ENCODE data around the gene INSR.
"Not testable (repeated sequence)": the region's sequence is repeated elsewhere in the genome, so short reads cannot be mapped to it uniquely, and the experiment has no call there.

INSR gene

DNA sequence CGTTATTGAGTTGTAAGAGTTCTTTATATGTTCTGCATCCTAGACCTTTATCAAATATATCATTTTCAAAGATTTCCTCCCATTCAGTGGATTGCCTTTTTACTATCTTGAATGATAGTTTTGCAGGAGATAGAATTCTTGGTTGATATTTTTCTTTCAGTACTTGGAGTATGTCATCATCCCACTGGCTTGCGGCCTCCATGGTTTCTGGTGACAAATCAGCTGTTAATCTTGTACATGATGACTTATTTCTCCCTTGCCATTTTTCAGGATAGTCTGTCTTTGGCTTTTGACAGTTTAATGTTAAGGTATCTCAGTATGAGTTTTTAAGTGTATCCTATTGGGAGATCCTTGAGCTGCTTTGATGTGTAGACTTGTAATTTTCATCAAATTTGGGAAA, 216.2 kb downstream of the INSR start:
- DNase-seq = no peak

DNA sequence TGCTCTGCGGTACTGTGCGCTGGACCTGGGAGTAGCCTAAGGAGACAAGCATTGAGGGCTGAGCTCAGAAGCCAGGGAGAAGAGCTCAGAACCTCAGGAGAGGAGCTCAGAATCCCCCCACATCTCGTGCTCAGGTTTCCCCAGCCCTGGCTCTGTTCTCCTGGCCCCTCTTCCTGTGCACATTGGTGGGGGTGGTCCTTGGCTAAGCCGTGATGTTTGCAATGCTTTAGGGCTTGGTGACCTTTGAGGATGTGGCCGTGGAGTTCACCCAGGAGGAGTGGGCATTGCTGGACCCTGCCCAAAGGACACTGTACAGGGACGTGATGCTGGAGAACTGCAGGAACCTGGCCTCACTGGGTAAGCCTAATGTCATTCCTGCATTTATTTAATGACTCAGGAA, 218.1 kb downstream of the INSR start:
- DNase-seq = no peak

DNA sequence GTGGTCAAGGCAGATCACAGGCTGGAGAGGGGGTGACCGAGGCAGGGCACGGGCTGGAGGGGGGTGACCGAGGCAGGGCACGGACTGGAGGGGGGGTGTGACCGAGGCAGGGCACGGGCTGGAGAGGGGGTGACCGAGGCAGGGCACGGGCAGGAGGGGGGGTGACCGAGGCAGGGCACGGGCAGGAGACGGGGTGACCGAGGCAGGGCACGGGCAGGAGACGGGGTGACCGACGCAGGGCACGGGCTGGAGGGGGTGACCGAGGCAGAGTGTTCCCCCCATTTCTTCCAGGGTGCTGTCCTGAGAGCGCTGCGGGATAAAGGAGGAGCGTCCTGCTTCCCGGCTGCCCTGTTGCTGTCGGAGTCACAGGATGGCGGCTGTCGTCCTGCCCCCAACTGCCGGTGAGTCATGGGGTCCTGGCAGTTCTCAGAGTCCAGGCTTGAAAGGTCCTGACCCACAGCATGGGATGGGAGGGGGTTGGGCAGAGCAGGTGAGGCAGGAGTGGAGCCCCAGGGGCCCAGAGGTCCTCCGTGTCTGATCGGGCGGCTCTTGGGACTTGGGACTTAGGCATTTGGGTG, 219.4 kb downstream of the INSR start:
- DNase-seq = no peak

DNA sequence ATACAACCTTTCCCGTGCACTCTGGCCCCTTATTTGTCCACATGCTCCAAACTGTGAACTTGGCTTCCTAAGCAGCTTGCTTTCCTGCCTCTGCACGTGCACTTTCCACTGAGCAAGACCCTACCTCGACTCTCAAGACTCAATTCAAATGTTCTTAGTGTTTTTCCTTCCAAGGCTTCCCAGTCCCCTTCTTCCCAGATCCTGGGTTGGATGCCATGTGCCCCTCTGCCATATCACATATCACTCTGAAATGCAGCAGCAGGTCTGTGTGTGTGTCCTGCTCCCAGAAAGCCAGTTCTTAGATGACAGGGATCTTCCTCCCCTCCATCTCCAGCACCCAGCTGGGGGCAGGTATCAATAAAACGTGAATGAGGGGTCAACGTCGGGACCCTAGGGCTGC, 221.7 kb downstream of the INSR start:
- no peak for DNase-seq

DNA sequence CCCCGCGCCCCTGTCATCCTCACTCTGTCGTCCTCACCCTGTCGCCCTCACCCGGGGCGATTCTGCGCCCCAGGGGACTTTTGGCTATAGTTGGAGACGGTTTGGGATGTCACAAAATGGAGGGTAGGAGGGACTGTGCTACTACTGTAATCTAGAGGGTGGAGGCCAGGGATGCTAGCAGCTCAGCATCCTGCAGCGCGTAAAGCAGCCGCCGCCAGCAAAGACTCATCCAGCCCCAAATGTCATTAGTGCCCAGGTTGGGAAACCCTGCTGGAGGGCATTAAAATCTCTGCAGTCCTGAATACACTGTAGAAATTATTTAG, 224.3 kb downstream of the INSR start:
- DNase-seq = no peak

DNA sequence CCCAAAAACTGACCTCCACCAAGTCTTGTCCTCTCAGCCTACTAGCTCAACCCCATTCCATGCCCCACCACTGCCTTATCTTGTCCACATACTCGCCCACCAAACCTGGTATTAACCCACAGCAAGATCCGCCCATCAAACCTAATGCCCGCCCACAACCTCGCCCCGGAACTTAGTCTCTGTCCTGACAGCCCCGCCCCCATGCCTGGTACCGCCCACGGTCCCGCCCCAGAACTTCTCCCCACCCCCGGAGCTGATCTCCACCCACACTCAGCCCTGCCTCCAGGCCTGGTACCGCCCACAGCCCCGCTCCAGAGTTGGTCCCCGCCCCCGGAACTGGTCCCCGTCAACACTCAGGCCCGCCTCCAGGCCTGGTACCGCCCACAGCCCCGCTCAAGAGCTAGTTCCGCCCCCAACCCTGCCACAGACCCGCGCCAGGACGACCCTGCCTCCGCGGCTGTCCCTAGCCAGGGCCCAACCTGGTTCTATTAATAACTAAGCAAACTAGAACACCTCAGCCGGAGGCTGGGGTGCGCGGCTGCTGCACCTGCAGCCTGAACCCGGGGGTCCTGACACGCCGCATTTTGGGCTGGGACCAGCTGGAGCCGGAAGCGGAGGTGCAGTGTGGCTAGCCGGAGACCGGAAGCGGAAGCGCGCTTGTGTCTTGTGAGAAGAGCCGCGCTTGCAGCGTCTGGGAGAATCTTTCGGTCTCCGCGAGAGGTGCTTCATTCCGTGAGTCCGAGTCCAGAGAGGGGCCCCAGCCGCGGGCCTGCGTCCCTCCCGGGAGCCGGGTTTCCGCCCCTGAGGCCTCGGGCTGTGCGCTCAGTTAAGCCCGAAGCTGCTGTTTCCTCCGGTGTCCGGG, 224.9 kb downstream of the INSR start, which contains the start of gene ZNF557:
Gene ZNF557 (plus strand): TSS at position 662 of the 862 bp plus-strand sequence. CDS start 5,372 bp downstream, outside the sequence.
- peak; percentile 88 for DNase-seq

DNA sequence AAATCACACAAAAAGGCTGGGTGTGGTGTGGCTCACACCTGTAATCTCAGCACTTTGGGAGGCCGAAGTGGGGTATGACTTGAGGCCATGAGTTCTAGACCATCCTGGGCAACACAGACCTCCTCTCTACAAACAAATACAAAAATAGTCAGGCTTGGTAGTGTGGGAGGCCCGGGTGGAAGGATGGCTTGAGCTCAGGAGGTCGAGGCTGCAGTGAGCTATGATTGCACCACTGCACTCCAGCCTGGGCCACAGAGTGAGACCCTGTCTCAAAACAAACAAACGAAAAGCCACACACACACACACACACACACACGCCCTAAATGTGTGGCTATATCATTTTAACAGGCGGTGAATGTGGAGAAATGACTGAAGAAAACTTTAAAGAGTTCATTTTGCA, 225.6 kb downstream of the INSR start:
- no peak for DNase-seq

DNA sequence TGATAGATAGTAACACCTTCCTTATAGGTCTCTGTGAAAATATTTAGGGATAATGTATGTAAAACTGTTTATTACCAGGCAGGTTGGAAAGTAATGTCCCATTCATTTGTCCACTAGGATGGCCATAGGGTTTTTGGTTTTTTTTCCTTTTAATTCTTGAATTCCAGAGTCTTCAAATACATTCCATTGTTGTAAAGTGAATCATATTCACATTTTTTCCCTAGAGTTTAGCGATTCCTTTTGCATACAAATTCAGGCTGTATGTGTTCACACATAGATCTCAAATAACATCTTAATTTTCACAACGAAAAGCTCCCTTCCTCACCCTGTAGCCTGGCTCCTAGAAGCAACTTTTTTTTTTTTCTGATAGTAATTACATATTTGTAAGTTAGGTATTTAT, 226.5 kb downstream of the INSR start:
- no peak for DNase-seq

DNA sequence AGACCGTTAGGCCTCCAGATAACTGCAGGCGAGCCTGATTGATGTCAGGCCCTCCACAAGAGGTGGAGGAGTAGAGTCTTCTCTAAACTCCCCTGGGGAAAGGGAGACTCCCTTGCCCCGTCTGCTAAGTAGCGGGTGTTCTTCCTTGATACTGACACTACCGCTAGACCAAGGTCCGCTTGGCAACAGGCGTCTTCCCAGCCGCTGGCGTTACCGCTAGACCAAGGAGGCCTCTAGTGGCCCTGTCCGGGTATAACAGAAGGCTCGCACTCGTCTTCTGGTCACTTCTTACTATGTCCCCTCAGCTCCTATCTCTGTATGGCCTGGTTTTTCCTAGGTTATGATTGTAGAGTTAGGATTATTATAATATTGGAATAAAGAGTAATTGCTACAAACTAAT, 227.1 kb downstream of the INSR start:
- DNase-seq = not testable (repeated sequence)

DNA sequence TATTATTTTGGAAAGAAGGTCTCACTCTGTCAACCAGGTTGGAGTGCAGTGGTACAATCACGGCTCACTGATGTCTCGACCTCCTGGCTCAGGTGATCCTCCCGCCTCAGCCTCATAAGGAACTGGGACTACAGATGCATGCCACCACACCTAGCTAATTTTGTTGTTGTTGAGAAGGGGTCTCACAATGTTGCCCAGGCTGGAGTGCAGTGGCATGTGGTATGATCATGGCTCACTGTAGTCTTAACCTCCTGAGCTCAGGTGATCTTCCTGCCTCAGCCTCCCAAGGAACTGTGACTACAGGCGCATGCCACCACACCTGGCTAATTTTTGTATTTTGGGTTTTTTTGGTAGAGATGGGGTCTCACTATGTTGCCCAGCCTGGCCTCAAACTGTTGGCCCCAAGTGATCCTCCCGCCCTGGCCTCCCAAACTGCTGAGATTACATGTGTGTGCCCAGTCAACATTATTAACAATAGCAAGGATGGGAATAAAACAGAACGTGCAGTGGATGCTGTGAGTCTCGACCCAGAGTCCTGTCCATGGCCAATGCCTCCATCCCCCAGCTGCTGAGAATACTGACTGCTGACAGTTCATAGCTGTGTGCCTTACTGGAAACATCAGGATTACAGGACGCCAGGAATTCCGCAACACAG, 230.3 kb downstream of the INSR start:
- no peak for DNase-seq

DNA sequence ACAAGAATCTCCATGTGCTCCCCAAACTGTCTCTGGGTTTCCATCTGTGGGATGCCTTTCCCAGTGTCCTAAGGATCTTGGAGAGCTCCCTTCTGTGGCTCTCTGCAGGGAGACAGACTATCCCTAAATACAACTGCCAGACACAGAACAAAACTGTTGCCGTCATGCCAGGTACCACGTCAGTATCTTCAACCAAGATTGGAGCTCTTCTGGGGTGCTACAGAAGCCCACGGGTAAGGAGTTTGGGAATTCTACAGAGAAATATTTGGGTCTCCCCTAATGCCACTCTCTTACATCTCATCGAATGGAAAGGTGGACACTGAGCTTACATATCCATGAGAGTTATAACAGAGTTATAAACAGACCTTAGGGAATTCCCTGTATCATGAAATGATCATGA, 230.9 kb downstream of the INSR start:
- no peak for DNase-seq

All from DMS79 (cell line).